Mucosa of descending colon (tissue), 3 donors: ENCODE results near the gene DCAF7. TPM values are rescaled to one million over a fixed set of nuclear protein-coding genes. Genes with fewer than 3 reads are reported as not detected.

ENCODE experiments used
- ATAC-seq: fragments of 200-7000 bp; cut with Tn5 transposase; one replicate; pipeline ENCODE4 v1.9.1; 2020; ENCODE audit warnings: mild to moderate bottlenecking, moderate library complexity
- DNase-seq, 3 donors: peaks; one replicate each; pipeline ENCODE4 v3.0.0-alpha.2; 2020
- H3K36me3 ChIP-seq: fragments of 200-600 bp; one replicate; pipeline ENCODE4 v1.8.0; 2021; ENCODE audit warnings: low read depth, mild to moderate bottlenecking
- H3K4me1 ChIP-seq: fragments of 200-600 bp; one replicate; pipeline ENCODE4 v1.8.0; 2021; ENCODE audit warnings: low read depth, mild to moderate bottlenecking
- H3K4me3 ChIP-seq: fragments of 200-600 bp; one replicate; pipeline ENCODE4 v1.8.0; 2021; ENCODE audit warnings: mild to moderate bottlenecking
- H3K9me3 ChIP-seq: fragments of 200-600 bp; one replicate; pipeline ENCODE4 v1.8.0; 2021; ENCODE audit warnings: mild to moderate bottlenecking
- CTCF ChIP-seq: fragments of 200-600 bp; IDR thresholded peaks from one replicate; pipeline ENCODE4 v1.8.0; 2022; ENCODE audit warnings: antibody characterized with exemption, mild to moderate bottlenecking
- intact Hi-C, 2 donors: fragments of 100-400 bp; cut with DNase I in 1 of 2; cut with micrococcal nuclease in 1 of 2; formaldehyde crosslinking; loops; one replicate each; pipeline versions ENCODE4 v1.11.0 to v1.11.1; 2022; cut with DNase I, micrococcal nuclease
- total RNA-seq, 3 donors: library from RNA; stranded (reverse); fragmentation: NEBNext Ultra II Directional in 2 of 3; extraction: Animal tissue kit (Norgen Biotek cat#: 25700) in 2 of 3; gene quantifications; one replicate each; pipeline versions ENCODE4 v1.2.1 to v1.2.4, GENCODE V29; 2021 to 2023
- donor health status: DM: no; HTN: no; CAD: no; lungs with moderate emphysema.
- donor health status: DM: no; HTN: no; CAD: no.
- donor health status: DM: no; HTN: yes; CAD: no.

DCAF7 gene
- total RNA-seq, 3 donors from 2014 or later = 69.0 to 87.3 (median 84.9) TPM

- no peak for TF ChIP-seq CTCF
- ATAC-seq (no peak), DNase-seq (no peak)
- no peaks in the 10 kb centered on the region for H3K36me3 ChIP-seq
- H3K4me3 ChIP-seq = no peak overlapping the region
- peaks cover 11% of the 10 kb centered on the region for H3K4me1 ChIP-seq
- no peaks in the 10 kb centered on the region for H3K9me3 ChIP-seq
- intact Hi-C loops = no loop called here
Measured at GRCh38 chr17:63624531-63624880, 74.2 kb downstream of the DCAF7 start.

DNA sequence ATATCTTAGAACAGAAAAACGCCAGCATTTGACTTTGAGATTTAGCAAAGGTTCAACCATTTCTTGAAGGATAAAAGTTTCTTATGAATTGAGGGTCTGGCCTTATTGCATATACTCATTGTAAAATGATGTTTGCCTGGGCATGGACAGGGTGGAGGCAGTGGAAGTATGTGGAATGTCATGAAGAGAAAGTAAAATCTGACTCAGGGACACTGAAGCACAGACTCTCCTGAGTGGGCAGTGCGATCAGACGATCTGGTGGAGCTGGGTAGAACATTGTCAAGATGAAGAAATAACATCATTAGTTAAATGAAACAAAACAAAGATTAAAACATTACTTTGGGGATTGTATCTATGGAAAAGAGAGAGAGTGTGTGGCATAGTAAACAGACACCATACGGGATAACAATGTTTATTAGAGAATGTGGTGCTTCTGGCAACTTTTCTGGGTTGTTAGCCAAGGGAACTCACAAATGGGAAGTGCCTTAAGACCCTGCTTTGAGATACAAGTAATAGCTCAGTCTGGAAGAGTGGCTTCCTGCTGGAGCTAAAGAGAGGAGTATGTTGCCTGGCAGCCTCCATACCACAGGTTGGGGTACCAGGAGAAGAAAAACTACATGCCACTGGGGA is 76.4 kb downstream of the DCAF7 start:
- Histone ChIP-seq H3K36me3 (no peaks in the 10 kb centered on the region), H3K9me3 (no peaks in the 10 kb centered on the region), H3K4me3 (no peak overlapping the region), H3K4me1 (peaks cover 15% of the 10 kb centered on the region)
- intact Hi-C loops = no loop called here
- TF ChIP-seq CTCF = no peak
- no peak for DNase-seq
- ATAC-seq = no peak

- DNase-seq (no peak), ATAC-seq (no peak)
- no peak for TF ChIP-seq CTCF
- no peaks in the 10 kb centered on the region for H3K36me3 ChIP-seq
- no peaks in the 10 kb centered on the region for H3K9me3 ChIP-seq
- peaks cover 7% of the 10 kb centered on the region for H3K4me1 ChIP-seq
- no peak overlapping the region for H3K4me3 ChIP-seq
- intact Hi-C loops = no loop called here
Measured at GRCh38 chr17:63629627-63630026, 79.3 kb downstream of the DCAF7 start.

GRCh38 chr17:63631062-63631461 is 80.8 kb downstream of the DCAF7 start:
- no peak for TF ChIP-seq CTCF
- H3K4me1 ChIP-seq = peaks cover 5% of the 10 kb centered on the region
- no peaks in the 10 kb centered on the region for H3K9me3 ChIP-seq

GRCh38 chr17:63631626-63632025 is 81.3 kb downstream of the DCAF7 start:
- ATAC-seq = no peak
- no peak for TF ChIP-seq CTCF
- no peaks in the 10 kb centered on the region for H3K36me3 ChIP-seq

More at GRCh38 chr17:63631062-63631461, 80.8 kb downstream of the DCAF7 start:
- no peaks in the 10 kb centered on the region for H3K36me3 ChIP-seq
- no peak for ATAC-seq
- DNase-seq = no peak
- intact Hi-C loops = no loop called here
- no peak overlapping the region for H3K4me3 ChIP-seq

GRCh38 chr17:63633742-63634141 is 83.5 kb downstream of the DCAF7 start:
- Histone ChIP-seq H3K4me3 (no peak overlapping the region), H3K36me3 (no peaks in the 10 kb centered on the region), H3K9me3 (no peaks in the 10 kb centered on the region), H3K4me1 (peaks cover 5% of the 10 kb centered on the region)
- DNase-seq (no peak), ATAC-seq (no peak)
- intact Hi-C loops = no loop called here
- TF ChIP-seq CTCF = no peak

More at GRCh38 chr17:63631626-63632025, 81.3 kb downstream of the DCAF7 start:
- Histone ChIP-seq H3K4me3 (no peak overlapping the region), H3K9me3 (no peaks in the 10 kb centered on the region), H3K4me1 (peaks cover 5% of the 10 kb centered on the region)
- DNase-seq = no peak
- intact Hi-C loops = no loop called here
